ENCODE data around the gene STYK1.

GRCh38 chr12:10697156-10697555, 23.3 kb upstream of the STYK1 start:
- TF ChIP-seq POLR2A (IDR thresholded peaks at IDR 0.05) = no peak
- no peak for TF ChIP-seq CTCF (IDR thresholded peaks at IDR 0.05)
